ENCODE measurements around the gene ISG20. TPM values are rescaled to one million over a fixed set of nuclear protein-coding genes. Genes with fewer than 3 reads are reported as not detected.
A peak's percentile ranks its signal among the peaks of the same experiment; 100 is the strongest.

Gene ISG20
- total and polyA plus RNA-seq, 2 donors (not counting 3 experiments of a cell fraction or from before 2014, with no cell fraction given): 6.4 to 7.5 TPM

GRCh38 chr15:88648357-88649214 is 9.8 kb downstream of the ISG20 start:
- TSS peak; percentile 93 for BruUV-seq (replicated peaks)
- peaks cover 35% of the 10 kb centered on the region for H3K4me1 ChIP-seq (ENCODE audit: control insufficient read depth, extremely low read depth, insufficient read depth, low read length)
- TF ChIP-seq GATA2 (IDR thresholded peaks at IDR 0.05; ENCODE audit: insufficient read depth, insufficient read length, low read depth, low read length): peak; percentile 54
- no peak for TF ChIP-seq EZH2 (IDR thresholded peaks at IDR 0.05; ENCODE audit: borderline replicate concordance, low read depth, low read length, severe bottlenecking)
- dilution Hi-C loops (cut with MboI; ENCODE audit: extremely low pct_ligation_motif_present, low sequenced_read_pairs) (no loop called here), intact Hi-C loops (cut with micrococcal nuclease) (loop anchor here (1.0 to 5.0 kb wide), 6 partner anchors 10 to 440 kb away; partner anchors contain the start of genes ABHD2, AEN, HAPLN3 and MRPL46)
- H3K9me3 ChIP-seq (replicated peaks; ENCODE audit: control insufficient read depth, insufficient read depth, low read length): no peaks in the 10 kb centered on the region
- no peaks in the 10 kb centered on the region for H3K9me1 ChIP-seq (replicated peaks; ENCODE audit: control insufficient read depth, extremely low read depth, insufficient read depth, low read length)
- no peak for FAIRE-seq
- no peaks in the 10 kb centered on the region for H3K27me3 ChIP-seq (ENCODE audit: control insufficient read depth in 2 of 2, insufficient read depth in 2 of 2, low read length in 2 of 2)
- peak overlapping the region; percentile 91 for H3K9ac ChIP-seq (replicated peaks; ENCODE audit: extremely low read depth, insufficient read depth, low read length)
- peak overlapping the region in 1 of 3 experiments; percentile 27 for H3K4me3 ChIP-seq (replicated peaks in 1 of 3; ENCODE audit: insufficient read depth in 1 of 3, low read depth in 1 of 3, low read length in 3 of 3)
- no peaks in the 10 kb centered on the region for H4K20me1 ChIP-seq (replicated peaks; ENCODE audit: control insufficient read depth, extremely low read depth, insufficient read depth, low read length)
- peak overlapping the region; percentile 99 for H3K27ac ChIP-seq (ENCODE audit: insufficient read depth, low read depth, low read length)
- CTCF ChIA-PET: interaction anchor here (1.7 to 1.8 kb wide), 2 partner anchors 10 to 24 kb away, joined by 11 to 12 read pairs; partner anchors contain the start of gene ISG20
- DNase-seq (ENCODE audit: low read depth, low spot score): no peak
- H3K4me2 ChIP-seq (ENCODE audit: insufficient read depth, low read length): peak overlapping the region; percentile 65
- no peak overlapping the region for H2AFZ ChIP-seq (ENCODE audit: low read depth, low read length)
- POLR2A ChIA-PET: interaction anchor here (1.8 kb wide), 1 partner anchor 10 kb away, joined by 7 read pairs; the partner anchor contains the start of gene ISG20
- H3K36me3 ChIP-seq (ENCODE audit: control insufficient read depth in 2 of 2, extremely low read depth in 1 of 2, insufficient read depth in 2 of 2, low read length in 2 of 2): no peaks in the 10 kb centered on the region
- no peaks in the 10 kb centered on the region for H3K79me2 ChIP-seq (ENCODE audit: control insufficient read depth, insufficient read depth, low read length)

GRCh38 chr15:88649286-88649733 is 10.5 kb downstream of the ISG20 start:
- Histone ChIP-seq H3K4me1 (ENCODE audit: control insufficient read depth, extremely low read depth, insufficient read depth, low read length) (peaks cover 35% of the 10 kb centered on the region), H3K27me3 (ENCODE audit: control insufficient read depth in 2 of 2, insufficient read depth in 2 of 2, low read length in 2 of 2) (no peaks in the 10 kb centered on the region), H3K9ac (replicated peaks; ENCODE audit: extremely low read depth, insufficient read depth, low read length) (peak overlapping the region; percentile 91), H3K9me3 (replicated peaks; ENCODE audit: control insufficient read depth, insufficient read depth, low read length) (no peaks in the 10 kb centered on the region), H4K20me1 (replicated peaks; ENCODE audit: control insufficient read depth, extremely low read depth, insufficient read depth, low read length) (no peaks in the 10 kb centered on the region), H3K4me3 (replicated peaks in 1 of 3; ENCODE audit: insufficient read depth in 1 of 3, low read depth in 1 of 3, low read length in 3 of 3) (no peak overlapping the region), H3K36me3 (ENCODE audit: control insufficient read depth in 2 of 2, extremely low read depth in 1 of 2, insufficient read depth in 2 of 2, low read length in 2 of 2) (no peaks in the 10 kb centered on the region), H3K79me2 (ENCODE audit: control insufficient read depth, insufficient read depth, low read length) (no peaks in the 10 kb centered on the region), H3K4me2 (ENCODE audit: insufficient read depth, low read length) (peak overlapping the region; percentile 65), H3K9me1 (replicated peaks; ENCODE audit: control insufficient read depth, extremely low read depth, insufficient read depth, low read length) (no peaks in the 10 kb centered on the region), H3K27ac (ENCODE audit: insufficient read depth, low read depth, low read length) (peak overlapping the region; percentile 99), H2AFZ (ENCODE audit: low read depth, low read length) (no peak overlapping the region)
- DNase-seq (ENCODE audit: low read depth, low spot score) (peak; percentile 95), FAIRE-seq (peak; percentile 99)
- intact Hi-C loops (cut with micrococcal nuclease) (loop anchor here (1.0 to 5.0 kb wide), 6 partner anchors 11 to 439 kb away; partner anchors contain the start of genes ABHD2, AEN, HAPLN3 and MRPL46), dilution Hi-C loops (cut with MboI; ENCODE audit: extremely low pct_ligation_motif_present, low sequenced_read_pairs) (no loop called here)
- ChIA-PET CTCF (interaction anchor here (0.7 to 1.8 kb wide), 4 partner anchors 11 to 185 kb away, joined by 3 to 12 read pairs (median 8); partner anchors contain the start of gene ISG20), POLR2A (interaction anchor here (0.6 to 1.8 kb wide), 2 partner anchors 11 to 394 kb away, joined by 4 to 7 read pairs; partner anchors contain the start of gene ISG20)
- no TSS peak for BruUV-seq (replicated peaks)
- no peak for TF ChIP-seq EZH2 (IDR thresholded peaks at IDR 0.05; ENCODE audit: borderline replicate concordance, low read depth, low read length, severe bottlenecking)
- peak; percentile 97 for TF ChIP-seq FOS (IDR thresholded peaks at IDR 0.05; ENCODE audit: borderline replicate concordance, insufficient read depth, low read length)
- peak; percentile 96 for TF ChIP-seq JUN (IDR thresholded peaks at IDR 0.05; ENCODE audit: borderline replicate concordance, insufficient read depth, insufficient read length, low read depth)
- TF ChIP-seq GATA2 (IDR thresholded peaks at IDR 0.05; ENCODE audit: insufficient read depth, insufficient read length, low read depth, low read length): no peak
- TF ChIP-seq POLR2A (IDR thresholded peaks at IDR 0.05; ENCODE audit: low read depth, low read length): no peak
- peak; percentile 77 for TF ChIP-seq POLR2AphosphoS5 (IDR thresholded peaks at IDR 0.05; ENCODE audit: insufficient read depth, low read depth, low read length)
- peak; percentile 11 for TF ChIP-seq MYC (IDR thresholded peaks at IDR 0.05; ENCODE audit: low read depth, low read length)
- TF ChIP-seq MAX (IDR thresholded peaks at IDR 0.05; ENCODE audit: insufficient read depth, insufficient read length): peak; percentile 46
- no peak for TF ChIP-seq CTCF (IDR thresholded peaks at IDR 0.05; ENCODE audit: extremely low read depth in 1 of 2, insufficient read depth in 1 of 2, low read depth in 1 of 2, low read length in 2 of 2)

Measured in endothelial cell of umbilical vein (primary cell).